GM21423 (cell line): Measurements from ENCODE around the gene SEMA4G.

ENCODE experiments used
- ATAC-seq: cut with Tn5 transposase; IDR thresholded peaks from one replicate; pipeline ENCODE4 v1.9.1; 2021; ENCODE audit warnings: mild to moderate bottlenecking, moderate library complexity; ENCODE audit not compliant: unreplicated experiment

Gene SEMA4G

DNA sequence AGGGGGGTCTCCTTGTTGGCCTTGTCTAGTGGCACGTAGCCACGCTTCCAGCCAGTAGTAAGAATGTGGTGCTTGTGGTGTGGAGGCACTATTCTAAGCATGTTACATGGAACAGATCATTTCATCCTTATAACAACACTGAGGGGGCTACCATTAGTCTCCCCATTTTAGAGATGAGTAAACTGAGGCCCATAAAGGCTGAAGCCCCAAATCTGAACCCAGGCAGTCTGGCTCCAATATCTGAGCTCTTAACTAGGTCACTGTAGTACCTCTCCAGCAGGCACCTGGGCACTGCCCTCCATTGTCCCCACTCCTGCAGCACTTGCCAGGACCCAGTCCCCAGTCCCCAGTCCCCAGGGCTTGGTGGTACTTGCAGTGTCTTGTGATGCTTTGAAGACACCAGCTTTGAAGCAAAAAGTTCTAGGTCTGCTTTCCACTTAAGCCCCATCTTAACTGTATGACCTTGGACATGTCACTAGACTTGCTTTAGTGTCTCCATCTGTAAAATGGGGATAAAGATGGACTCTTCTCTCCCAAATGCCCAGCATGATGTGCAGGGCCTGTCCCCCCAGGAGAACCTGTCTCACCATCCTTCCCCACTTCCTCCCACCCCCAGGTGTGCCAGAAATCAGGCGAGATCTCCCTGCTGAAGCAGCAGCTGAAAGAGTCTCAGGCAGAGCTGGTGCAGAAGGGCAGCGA lies 36.7 kb downstream of the SEMA4G start:
- ATAC-seq, result no peak

DNA sequence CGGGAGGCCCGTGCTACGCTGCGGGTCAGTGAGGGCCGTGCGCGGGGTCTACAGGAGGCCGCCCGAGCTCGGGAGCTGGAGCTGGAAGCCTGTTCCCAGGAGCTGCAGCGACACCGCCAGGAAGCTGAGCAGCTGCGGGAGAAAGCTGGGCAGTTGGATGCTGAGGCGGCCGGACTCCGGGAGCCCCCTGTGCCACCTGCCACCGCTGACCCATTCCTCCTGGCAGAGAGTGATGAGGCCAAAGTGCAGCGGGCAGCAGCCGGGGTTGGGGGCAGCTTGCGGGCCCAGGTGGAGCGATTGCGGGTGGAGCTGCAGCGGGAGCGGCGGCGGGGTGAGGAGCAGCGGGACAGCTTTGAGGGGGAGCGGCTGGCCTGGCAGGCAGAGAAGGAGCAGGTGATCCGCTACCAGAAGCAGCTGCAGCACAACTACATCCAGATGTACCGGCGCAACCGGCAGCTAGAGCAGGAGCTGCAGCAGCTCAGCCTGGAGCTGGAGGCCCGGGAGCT lies 37.3 kb downstream of the SEMA4G start:
- ATAC-seq, result no peak

DNA sequence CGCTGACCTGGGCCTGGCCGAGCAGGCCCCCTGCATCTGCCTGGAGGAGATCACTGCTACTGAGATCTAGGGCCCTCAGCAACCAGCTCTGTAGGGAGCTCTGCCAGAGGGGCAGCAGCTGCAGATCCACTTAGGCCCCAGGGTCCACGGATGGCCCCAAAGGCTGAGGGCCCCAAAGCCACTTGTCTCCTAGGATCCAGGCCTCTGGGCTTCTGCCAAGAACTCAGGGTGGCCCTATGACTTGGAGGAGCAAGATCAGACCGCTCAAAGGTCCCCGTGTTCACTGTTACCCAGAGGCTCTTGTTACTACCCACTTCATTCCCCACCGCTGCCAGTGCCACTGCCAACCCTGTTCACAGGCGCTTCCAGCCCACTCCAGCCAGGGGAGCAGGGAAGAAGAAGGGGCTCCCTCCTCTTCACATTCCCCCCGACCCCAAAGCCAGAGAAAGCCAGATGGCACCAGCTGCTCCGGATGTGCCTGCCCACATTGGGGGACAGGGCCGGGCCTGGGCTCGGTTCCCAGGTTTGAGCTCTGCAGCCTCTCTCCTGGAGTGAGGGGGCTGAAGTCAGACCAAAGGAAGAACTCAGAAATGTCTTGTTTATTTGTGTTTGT lies 37.9 kb downstream of the SEMA4G start:
- no peak for ATAC-seq

DNA sequence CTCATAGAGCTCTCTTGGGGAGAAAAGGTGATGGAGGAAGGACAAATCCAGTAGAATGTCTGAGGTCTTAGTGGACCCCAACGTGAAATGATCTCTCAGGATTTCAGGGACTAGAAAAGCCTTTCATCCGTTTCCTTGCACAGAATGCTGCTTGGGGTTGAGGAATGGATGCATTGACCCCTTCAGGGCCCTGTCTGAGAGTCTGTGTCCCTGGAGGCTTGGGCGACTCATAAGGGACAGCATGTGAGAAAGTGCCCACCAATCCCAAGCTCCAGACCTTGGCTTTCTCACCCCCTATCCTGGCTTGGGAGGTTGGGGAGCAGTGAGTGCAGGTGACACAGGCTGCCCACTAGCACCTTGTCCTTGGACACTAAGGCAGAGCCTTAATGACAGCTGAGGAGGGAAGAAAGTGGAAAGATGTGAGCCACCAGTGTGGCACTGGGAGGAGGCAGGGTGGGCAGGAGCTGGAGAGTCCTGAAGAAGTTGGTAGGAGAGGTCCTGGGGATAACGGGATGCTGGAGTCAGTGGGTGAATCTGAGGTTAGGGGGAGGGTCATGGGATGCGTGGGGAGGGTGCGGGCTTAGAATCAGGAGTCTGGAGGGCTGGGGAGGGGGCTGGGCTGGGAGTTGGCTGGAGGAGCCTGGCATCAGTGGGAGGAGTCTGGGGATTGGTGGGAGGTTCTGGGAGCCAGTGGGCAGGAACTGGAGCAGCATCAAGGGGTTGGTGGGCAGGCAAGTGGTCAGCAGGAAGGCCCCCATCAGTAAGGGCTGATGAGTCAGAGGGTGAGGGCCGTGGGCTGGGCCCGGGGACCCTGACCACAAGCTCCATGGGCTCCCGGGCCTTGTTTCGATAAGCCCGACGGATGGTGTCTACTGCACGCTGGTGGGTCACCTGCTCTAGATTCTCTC lies 38.9 kb downstream of the SEMA4G start:
- ATAC-seq, result no peak

DNA sequence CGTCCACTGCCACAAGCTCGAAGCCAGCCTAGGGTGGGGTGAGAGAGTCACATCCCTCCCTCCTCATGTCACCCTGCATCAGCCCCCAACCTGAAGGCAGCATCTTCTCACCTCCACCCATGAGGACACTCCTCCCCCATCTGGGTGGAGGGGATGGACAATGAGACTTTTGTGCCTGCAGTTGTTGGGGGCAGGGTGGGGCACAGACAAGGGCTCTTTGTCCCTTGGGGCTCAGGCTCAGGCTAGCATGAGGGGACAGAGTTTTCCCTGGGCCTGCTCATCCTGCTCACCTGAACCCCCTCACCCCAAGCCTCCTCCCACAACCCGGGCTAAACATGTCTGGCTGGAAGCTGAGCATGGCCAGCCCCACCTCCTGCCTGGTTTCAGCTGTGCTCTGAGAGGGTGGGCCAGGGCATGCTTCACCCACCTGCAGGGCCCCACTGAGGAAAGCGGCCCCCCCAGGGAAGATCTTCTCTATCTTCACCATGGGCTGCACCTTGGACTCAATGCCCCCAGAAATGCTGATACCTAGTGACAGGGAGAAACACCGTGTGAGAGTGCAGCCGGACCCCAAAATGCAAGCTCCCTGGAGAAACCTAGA lies 39.6 kb downstream of the SEMA4G start:
- no peak for ATAC-seq

DNA sequence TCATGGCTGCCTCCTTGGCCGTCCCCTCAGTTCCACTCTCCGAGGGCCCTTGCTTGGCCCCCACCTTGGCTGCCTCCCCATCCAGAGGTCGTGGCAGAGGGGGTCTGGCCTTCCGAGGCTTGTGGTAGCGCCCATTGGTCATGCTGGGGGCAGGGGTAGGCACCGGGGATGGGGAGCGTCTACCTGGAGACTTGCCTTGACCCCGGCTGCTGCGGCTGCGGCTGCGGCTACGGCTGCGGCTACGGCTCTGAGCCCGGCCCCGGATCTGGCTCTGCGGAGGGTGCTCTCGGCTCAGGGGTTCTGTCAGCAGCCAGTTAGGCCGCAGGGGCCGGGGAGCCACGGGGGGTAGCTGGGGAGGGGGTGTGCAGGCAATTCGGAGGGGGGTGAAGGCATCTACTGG lies 41.0 kb downstream of the SEMA4G start:
- no peak for ATAC-seq

DNA sequence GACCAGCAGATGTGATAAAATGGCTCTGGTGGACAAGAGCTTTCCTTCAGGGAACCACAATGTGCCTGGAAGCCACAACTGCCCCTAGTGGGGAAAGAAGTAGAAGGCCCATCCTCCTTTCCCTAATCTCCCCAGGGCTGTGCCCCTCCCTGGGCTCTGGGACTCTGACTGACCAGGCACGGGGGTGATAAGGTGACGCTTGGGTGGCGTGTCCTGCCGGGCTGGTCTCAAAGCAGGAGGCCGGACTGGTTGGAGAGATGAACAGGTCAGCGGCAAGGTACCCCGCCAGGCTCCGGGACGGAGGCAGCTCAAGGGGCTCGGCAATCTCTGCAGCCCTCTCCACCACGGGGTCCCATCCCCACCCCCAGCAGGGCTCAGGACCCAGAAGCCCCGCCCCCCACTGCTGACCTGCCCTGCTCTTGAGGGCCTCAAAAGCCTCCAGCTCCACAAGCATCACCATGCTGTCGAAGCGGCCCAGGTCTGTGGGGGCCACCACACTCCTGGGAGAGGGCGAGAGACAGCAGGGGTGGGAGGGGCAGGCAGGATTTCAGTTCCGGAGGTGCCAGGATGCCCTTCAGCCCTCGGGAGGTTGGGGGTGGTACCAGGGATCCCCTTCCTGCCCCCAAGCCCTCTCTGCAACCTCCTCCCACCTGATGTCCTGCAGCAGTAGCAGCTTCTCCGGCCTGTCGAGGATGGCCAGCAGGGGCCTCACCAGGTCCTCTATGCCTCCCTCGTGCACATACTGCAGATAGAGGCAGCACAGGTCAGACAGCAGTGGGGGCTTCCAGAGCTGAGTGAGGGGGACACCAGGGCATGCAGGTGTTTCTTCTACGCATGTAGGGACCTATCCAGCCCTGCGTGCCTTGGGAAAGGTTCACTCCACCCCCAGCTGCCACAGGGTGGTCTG lies 42.5 kb downstream of the SEMA4G start:
- ATAC-seq, result no peak

DNA sequence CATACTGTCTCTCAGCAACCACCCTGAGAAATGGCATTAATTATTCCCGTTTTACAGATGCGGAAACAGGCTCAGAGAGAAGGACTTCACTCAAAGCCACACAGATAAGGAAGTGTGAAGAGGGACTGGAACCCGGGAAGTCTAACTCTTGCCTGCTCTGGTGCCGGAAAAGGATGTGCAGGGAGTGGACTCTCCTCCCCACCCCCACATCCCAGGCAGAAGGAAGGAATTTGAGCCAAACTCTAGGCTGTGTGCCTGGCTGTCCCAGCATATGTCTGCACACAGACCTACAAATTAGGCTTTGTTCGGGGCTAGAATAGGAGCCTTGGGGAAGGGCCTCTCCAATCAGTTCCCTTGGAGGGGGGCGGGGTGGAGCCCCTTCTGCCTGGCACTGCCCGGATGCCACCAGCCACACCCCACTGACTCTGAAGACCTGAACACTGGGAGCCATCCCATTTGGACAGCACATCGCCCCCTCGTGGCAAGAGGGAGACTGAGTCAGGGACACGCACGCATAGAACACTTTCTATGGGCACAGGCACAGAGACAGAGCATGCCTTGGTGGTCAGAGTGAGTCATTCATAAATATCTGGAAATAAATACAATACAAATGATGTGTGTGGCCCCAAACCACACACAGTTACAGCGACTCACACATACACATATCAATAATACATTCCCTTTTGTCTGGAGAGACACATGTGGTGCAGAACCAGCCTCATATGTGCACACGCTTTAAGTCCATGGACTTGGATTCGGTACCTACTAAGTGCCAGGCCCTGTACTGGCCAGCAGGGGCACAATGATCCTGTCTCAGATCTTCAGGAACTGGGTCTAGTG lies 43.4 kb downstream of the SEMA4G start:
- ATAC-seq, result peak; percentile 75

DNA sequence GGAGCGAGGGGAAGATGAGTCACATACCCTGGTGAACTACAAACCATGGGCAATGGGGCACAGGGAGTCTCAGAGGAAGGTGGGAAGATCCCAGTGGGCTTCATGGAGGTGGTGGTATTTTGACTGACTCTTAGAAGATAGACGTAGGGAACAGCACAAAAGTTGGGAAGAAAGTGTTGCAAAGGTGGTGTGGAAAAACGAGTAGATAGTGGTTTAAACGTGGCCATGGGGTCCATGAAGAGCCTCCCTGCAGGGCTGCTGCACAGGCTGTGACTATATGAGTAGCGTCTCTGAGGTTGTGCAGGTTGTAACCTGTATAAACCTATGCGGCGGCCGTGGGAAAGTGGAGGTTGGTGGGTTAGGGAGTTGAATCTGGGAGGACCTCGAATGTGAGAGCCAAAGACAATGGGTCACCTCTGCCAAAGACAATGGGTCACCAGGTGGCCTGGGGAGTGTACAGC lies 44.1 kb downstream of the SEMA4G start:
- ATAC-seq, result no peak

DNA sequence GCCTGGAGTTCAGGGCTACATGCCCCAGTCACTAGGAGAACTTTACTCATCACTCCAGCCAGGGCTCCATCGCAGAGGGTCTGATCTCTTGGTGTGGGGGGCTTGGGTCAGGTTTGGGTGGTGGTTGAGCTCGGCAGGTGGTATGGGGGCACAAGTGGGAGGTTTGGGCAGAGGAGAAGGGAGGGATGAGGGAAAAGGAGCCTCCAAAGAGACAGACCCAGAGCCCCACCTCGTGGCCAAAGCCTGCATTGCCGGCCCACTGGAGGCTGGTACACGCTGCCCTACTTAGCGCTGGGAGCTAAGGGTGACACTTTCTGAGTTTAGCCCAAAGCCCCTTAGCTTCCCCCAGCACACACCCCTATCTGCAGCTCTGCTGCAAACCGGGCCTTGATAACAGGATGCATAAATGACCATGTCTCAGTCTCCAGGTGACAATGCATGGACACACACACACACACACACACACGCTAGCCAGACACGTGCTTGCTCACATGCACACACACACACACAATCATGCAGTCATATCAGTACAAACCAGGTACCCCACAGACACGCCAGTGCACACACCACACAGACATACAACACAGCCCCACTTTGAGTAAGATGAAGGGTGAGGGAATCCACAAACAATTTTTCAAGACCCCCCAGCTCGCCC lies 45.1 kb downstream of the SEMA4G start:
- no peak for ATAC-seq

DNA sequence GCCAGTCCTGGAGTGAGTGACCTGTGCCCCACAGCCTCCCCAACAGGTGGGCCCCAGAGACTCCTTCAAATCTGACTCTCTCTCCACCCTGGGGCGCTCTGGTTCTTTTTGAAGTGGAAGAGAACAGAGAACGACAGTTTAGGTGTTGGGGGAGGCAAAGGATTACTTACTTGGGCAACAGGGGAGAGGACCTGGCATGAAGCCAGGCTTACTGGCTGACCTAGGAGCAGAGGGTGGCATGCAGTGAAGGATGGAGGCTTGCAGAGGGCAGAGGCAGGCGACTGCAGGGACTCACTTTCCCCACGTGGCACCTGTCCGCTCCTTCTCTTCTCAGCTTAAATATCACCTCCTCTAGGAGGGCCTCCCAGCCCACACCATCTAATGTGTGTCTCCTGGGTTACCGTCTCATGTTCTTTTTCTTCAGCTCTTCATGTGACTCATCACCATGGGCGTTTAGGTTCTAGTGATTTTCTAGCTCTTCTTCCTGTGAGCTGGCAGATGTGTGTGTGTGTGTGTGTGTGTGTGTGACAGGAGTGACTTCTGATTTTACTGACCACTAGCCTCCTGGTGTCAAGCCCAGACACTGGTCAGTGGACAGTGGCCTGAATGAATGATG lies 45.8 kb downstream of the SEMA4G start:
- ATAC-seq, result no peak

DNA sequence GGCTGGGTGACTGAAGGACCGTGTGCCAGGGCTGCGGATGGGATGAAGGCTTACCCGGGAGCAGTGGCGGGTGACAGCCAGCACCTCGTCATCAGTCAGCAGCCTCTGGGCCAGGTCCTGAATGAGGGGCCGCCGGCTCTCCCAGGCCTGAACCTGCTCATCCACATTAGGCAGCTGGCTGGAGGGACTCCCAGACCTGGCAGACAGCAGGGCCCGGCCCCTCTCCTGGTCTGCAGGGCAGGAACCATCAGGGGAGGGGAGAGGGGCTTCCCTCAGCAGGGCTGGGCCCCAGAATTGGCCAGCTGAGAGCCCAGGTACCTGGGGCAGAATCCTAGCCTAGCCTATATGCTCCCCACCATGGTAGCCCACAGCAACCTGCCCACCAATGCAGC lies 46.3 kb downstream of the SEMA4G start:
- ATAC-seq, result no peak

DNA sequence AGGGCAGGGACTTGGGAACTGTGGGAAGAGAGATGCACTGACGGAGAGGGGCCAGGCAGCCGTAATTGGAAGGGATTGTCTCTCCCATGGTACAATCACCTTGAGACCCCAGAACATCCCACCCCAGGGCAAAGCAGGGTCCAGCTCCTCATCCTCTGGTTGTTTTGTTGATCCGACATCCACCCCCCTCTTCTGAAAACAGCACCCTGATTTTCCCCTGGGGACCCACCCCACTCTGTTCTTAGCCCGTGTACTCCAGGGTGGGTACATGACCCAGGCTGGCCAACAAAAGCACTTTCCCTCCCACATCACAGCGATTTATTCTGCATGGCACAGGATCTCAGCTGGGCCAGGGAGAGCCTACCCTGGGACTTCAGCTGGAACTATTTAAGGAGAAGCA lies 47.5 kb downstream of the SEMA4G start:
- ATAC-seq, result no peak

DNA sequence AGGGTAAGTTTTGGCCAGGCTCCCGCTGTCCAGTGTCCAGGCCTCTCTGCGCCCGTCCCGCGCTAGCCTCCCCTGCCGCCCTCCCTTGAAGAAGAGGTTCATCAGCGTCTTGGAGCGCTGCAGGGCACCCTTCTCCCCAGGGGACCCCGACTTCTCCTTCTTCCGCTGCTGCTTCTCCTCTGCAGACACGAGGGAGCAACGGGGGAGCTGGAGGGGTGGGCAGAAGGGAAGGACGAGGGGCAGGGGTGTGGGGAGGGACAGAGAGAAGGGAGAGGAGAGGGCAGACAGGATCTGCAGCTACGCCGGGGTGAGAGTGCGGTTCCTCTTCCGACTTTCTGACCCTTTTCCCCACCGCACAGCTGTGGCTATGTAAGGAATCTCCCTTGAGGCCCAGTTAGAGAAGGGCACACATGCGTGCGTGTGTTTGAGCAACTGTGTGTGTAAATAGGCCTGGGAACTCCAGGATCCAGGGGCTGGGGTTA lies 48.9 kb downstream of the SEMA4G start:
- ATAC-seq, result no peak

DNA sequence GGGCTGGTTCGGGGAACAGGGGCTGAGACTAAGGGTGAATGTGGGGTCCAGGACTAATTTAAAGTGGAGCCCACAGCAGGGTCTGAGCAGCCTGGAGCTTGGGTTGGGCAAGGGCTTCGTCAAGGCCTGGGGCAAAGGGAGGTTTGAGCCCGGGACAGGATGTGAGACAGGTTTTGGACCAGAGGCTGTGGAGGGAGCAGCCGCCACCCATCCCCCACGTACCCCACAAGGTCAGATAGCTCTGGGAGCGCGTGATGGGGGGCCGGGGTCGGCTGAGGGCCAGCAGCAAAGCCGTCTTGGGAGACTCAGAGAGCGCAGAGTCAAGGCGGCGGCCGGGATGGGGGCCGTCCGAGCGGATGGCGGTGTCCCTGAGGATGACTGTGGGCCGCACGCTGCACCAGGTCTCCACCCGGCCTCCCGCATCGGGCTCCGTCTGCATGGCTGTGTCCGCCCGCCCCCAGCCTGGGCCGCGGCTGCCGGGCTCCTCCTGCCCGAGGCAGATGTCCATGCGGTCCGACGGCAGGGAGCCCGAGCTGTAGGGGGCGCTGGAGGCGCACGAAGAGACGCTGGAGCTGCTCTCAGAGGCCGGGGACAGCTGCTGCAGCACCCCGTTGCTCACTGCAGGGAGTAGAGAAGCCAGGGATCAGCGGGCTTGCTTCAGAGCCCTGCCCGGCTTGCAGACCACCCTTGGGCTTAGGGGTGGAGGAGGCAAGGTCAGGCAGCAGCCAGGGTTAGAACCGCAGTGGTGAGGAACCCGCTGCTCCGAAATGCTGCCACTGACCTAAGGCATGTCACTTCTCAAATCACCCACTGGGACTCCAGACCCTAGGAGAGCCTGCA lies 49.5 kb downstream of the SEMA4G start:
- ATAC-seq, result no peak
